GM12864 (cell line): ENCODE data around the gene AFF3.

Experiments used
- DNase-seq: peaks from one replicate; pipeline ENCODE4 v3.0.0-alpha.2; 2011; ENCODE audit warnings: low read depth
- H3K4me3 ChIP-seq: 2 replicates; pipeline ENCODE4 v1.5.1; 2011; ENCODE audit warnings: mild to moderate bottlenecking, low read depth, low read length, control low read depth
- TF ChIP-seq, protein P1 (sequence below): IDR thresholded peaks from 2 replicates; pipeline ENCODE4 v1.5.1; 2011; ENCODE audit warnings: low read depth, mild to moderate bottlenecking, moderate library complexity, low read length, control low read depth, inconsistent platforms; ENCODE audit errors: missing control alignments

AFF3 gene

DNA sequence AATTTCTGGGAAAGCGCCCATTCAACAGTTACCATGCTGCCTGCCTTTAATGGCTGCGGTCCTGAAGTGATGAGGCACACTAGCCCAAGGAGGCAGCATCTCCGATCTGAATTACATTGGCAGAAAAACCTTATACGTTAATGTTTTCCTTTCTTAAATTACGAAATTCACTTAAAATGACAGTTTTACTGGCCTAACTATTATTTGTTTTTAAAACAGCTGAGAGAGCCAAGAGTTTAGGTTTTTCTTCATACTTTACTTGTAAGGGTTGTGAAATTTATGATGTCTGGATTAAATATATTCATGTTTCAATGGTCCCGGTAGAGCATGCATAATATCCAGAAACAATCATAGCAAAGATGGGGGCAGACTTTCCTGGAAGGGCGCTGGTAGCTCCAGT, 537.4 kb downstream of the AFF3 start:
- no peak overlapping the region for H3K4me3 ChIP-seq
- no peak for DNase-seq
- TF ChIP-seq, protein P1, sequence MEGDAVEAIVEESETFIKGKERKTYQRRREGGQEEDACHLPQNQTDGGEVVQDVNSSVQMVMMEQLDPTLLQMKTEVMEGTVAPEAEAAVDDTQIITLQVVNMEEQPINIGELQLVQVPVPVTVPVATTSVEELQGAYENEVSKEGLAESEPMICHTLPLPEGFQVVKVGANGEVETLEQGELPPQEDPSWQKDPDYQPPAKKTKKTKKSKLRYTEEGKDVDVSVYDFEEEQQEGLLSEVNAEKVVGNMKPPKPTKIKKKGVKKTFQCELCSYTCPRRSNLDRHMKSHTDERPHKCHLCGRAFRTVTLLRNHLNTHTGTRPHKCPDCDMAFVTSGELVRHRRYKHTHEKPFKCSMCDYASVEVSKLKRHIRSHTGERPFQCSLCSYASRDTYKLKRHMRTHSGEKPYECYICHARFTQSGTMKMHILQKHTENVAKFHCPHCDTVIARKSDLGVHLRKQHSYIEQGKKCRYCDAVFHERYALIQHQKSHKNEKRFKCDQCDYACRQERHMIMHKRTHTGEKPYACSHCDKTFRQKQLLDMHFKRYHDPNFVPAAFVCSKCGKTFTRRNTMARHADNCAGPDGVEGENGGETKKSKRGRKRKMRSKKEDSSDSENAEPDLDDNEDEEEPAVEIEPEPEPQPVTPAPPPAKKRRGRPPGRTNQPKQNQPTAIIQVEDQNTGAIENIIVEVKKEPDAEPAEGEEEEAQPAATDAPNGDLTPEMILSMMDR: no peak

DNA sequence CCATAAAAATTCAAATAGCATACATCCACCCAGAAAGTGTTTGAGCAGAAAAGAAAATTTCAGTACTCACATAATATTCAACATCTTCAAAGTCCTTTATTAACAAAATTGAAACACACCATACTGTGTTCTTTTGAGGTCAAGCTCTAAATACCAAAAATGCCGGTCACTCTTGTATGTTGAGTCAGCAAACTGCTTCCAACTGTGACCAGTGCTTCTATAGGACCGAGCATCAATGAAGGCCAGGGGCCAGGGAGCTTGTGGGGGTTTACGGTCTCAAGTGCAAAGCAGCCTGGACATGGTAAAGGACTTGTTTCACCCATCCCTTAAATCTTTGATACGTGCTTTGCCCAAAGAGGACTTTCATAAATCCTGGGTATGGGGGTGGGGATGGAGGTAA, 539.9 kb downstream of the AFF3 start:
- DNase-seq: no peak
- no peak overlapping the region for H3K4me3 ChIP-seq
- TF ChIP-seq, protein P1: no peak

DNA sequence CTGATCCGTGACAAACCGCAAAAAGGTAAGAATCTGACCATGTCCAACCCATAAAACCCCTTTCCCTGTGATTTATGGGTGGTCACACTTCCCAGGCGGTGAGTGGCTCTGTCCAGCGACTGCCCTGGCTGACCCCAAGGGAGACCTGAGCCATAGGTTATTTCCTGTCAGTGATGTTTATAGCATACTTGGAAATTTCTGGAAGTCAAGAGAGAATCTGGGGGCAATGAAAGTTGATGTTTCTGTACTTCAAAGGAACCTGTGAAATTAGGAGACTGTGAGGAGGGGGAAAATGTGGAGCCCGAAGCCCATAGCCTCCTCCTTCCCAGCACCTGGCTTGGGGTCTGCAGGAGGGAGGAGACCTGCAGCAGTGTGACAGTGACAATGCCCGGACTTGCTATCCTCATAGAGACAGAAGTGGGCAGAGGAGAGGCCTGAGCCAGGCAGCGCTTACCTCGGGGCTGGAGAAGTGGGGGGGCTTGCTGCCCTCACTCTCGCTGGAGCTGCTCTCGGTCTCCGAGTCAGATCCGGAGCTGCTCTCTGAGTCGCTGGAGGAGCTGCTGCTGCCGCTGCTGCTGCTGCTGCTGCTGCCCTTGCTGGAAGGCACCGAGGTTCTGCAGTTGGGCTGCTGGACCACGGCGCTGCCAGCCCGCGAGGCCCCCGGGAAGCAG, 541.3 kb downstream of the AFF3 start:
- TF ChIP-seq, protein P1: no peak
- H3K4me3 ChIP-seq: no peak overlapping the region
- no peak for DNase-seq

DNA sequence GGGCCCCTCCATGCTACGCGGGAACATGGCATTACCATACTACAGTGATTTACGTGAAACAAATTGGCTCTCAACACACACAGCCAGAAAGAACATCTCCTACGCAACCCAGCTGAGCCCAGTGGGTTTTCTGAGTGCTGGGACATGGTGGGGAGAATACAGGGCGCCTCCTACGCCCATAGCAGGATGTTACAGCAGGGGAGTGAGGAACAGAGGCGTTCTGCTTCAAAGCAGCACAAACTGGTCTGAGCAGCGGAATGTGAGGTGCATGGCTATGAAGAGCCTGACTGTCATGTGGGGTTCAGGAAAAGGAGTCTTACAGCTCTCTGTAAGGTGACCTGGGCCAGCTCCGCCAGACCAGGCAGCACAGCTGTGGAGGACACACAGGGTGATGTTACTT, 543.9 kb downstream of the AFF3 start:
- TF ChIP-seq, protein P1: no peak
- no peak overlapping the region for H3K4me3 ChIP-seq
- DNase-seq: no peak

DNA sequence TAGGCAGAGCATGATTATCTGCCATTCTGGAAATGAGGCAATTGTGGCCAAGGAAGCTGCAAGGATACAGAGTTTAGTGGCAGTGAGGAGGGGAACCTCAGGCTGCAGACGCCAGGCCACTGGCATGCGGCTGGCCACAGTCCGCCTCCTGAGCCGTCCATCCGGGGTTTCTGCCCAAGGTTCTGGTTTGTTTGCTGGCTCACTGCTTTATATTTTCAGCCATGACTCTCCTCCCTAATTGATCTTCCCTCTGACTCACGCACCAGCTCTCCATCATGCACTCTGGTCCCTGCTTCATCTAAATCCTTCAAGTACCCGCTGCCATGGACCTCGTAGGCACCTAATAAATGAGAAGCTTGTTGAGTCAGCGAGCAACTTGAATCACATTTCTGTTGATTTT, 544.8 kb downstream of the AFF3 start:
- TF ChIP-seq, protein P1: no peak
- no peak for DNase-seq
- no peak overlapping the region for H3K4me3 ChIP-seq

DNA sequence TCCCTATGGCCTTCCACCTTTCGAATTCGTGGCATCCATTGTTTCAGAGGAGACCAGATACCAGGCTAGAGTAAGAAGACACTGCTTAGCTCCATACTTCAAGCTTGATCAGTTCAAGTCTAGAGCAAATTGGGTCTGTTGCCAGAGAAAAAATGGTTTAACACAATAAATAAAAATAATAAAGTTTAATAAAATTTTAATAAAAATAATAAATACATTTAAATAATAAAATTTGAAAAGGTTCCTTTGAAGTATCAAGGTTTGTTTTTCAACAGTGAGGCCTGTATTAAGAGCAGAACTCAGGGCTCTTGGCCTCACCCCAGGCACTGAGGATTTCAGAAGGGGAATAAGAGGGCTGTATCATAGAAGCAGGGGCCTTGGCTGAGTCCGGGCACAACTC, 547.0 kb downstream of the AFF3 start:
- no peak overlapping the region for H3K4me3 ChIP-seq
- TF ChIP-seq, protein P1: no peak
- DNase-seq: no peak
